Ureter (tissue), 1 donor: ENCODE data around the gene RNF112. TPM values are rescaled to one million over a fixed set of nuclear protein-coding genes. Genes with fewer than 3 reads are reported as not detected.

Experiments
- DNase-seq: peaks from one replicate; pipeline ENCODE4 v3.0.0-alpha.2; 2020; ENCODE audit warnings: low spot score
- total RNA-seq: library from RNA; stranded (reverse); gene quantifications from one replicate; pipeline ENCODE4 v1.2.4, GENCODE V29; 2023
- donor health status: DM: yes; HTN: yes; CAD: no.

The RNF112 gene
- total RNA-seq, 1 donor from 2014 or later = 20.7 TPM

- DNase-seq = peak; percentile 85
Measured at GRCh38 chr17:19447085-19447583, 36.1 kb downstream of the RNF112 start.

DNA sequence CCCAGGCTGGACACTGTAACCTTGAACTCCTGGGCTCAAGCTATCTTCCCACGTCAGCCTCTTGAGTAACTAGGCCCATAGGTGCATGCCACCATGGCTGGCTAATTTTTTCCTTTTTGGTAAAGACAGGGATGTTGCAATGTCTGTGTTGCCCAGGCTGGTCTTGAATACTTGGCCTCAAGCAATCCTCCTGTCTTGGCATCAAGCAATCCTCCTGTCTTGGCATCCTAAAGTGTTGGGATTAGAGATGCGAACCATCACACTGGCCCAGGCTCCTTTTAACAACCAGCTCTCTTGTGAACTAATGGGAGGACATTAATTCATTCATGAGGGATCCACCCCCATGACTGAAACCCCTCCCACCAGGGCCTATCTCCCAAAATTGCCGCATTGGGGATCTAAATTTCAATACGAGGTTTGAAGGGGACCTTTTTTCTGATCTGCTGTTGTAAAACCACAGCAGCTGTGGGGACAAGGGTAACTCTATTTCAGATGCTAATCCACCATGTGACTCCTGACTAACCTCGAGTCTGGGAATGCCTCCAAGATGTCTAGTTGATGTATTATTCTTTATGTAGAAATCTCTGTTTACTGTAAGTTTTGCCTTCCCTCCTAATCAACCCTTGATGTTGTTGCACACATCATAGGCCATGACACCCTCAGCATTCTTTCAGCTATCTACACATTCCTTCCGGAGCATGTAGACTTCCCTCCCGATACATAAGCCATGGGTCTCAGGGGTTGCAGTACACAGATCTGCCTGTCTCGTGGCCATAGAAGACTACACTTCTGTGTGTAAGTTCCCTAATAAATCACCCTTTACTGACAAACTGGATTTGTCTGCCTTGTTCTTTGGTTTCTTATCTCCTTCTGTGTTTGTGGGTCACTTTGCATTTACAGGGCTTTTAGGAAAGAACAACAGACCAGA lies 37.6 kb downstream of the RNF112 start:
- peak; percentile 70 for DNase-seq

DNA sequence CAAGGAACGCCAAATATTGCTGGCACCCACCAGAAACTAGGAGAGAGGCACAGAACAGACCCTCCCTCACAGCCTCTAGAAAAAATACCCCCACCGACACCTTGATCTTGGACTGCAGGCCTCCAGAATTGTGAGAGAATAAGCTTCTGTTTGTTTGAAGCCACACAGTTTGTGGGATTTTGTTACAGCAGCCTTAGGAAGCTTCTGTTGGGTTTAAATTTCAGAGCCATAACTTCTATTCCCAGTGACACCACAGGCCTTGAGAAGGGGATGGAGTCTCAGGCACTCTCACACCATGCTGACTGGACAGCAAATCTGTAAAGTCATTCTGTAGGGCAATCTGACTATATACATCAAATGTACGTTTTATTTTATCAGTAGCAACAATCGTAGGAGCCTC lies 38.6 kb downstream of the RNF112 start:
- no peak for DNase-seq

DNA sequence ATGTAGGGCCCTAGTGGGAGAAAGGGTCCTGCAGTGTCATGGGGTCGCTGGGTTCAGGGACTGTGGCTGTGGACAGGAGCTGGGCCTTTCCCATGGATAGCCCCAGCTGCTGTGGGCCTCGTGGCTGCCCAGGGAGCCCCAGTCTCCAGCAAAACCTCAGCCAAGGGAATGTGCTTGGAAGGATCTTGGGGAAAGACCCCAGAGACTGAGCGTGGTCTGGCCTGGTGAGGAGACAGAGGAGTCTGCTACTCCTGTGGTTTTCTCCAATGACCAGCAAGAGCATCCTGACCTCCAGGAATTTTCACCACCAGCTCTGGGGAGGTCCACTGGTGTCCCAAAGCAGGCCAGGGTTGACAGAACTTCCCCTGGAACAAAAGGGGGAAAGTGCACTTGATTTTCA lies 42.3 kb downstream of the RNF112 start:
- peak; percentile 14 for DNase-seq

GRCh38 chr17:19454074-19454473 lies 43.0 kb downstream of the RNF112 start:
- DNase-seq = peak; percentile 19

GRCh38 chr17:19456016-19456927 lies 45.2 kb downstream of the RNF112 start:
- peak; percentile 10 for DNase-seq

DNA sequence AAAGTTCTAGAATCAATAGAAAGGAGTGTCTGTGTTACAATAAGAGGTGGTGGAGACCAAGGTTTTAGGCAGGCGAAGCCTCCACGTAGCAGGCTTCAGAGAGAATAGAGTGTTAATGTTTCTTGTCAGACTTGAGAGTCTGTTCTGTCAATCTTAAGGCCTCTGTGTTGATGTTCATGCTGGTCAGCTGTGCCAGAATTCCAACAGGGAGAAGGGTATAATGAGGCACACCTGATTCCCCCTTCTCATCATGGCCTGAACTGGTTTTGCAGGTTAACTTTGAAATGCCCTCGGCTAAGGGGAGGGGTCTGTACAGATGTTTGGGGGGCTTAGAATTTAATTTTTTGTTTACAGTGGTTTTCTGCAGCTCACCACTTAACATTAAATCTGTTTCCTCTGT lies 46.0 kb downstream of the RNF112 start:
- no peak for DNase-seq

DNA sequence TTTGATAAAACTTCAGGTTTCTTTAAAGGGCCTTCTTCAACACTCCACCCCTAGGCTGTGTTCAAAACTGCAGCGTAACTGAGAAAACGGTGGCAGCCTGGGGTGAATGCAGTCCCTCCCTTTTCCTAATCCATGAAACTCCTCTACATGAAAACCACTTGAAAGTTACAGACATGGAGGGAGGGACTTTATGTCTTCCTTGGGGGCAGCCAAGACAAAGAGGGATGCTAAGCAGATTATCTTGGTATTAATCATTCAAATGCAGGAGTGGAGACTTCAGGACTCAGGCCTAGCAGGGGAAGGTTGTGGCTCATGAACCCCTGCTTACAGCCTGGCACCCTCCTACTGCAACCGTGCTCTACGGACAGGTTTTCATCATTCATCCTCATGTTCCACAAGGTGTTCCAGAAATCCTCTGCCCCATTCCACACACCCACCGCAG lies 46.8 kb downstream of the RNF112 start:
- DNase-seq = peak; percentile 29

- peak; percentile 18 for DNase-seq
Measured at GRCh38 chr17:19458481-19458880, 47.4 kb downstream of the RNF112 start.

- peak; percentile 10 for DNase-seq
Measured at GRCh38 chr17:19459018-19459655, 48.1 kb downstream of the RNF112 start.

DNA sequence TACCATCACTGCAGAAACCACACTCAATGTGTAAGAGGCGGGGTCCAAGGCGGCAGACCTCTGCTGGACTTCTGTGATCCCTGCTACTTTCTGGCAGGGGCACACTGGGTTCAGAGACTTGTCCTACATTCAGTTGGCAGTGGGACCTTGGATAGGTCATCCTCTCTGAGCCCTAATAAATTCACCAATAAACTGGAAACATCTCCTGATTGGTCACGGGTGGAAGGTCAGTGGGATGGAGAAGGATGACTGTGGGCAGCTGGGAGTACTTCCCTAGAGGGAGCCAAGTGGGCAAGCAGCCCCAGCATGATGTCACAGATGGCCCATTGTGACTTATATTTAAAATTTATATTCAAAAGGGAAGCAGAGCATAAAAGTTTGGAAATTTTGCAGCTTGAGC lies 49.7 kb downstream of the RNF112 start:
- DNase-seq = peak; percentile 50

GRCh38 chr17:19461116-19461515 lies 50.1 kb downstream of the RNF112 start:
- DNase-seq = peak; percentile 34

- DNase-seq = peak; percentile 36
Measured at GRCh38 chr17:19461681-19462080, 50.6 kb downstream of the RNF112 start.

DNA sequence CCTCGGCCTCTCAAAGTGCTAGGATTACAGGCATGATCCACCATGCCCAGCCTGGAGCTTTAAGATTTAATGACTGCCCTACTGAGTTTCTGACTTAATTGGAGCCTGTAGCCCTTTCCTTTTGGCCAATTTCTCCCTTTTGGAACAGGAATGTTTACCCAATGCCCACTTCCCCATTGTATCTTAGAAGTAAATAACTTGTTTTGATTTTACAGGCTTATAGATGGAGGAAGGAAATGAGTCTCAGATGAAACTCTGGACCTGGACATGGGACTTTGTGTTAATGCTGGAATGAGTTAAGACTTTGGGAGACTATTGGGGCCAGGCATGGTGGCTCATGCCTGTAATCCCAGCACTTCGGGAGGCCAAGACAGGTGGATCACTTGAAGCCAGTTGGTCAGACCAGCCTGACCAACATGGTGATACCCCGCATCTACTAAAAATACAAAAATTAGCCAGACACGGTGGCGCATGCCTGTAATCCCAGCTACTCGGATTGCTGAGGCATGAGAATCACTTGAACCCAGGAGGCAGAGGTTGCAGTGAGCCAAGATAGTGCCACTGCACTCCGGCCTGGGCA lies 51.5 kb downstream of the RNF112 start:
- peak; percentile 31 for DNase-seq

- DNase-seq = no peak
Measured at GRCh38 chr17:19464031-19465026, 53.3 kb downstream of the RNF112 start.

Other genes starting within 250 kb of the RNF112 start
- gene EPN2, start 173.9 kb upstream of the RNF112 start, total RNA-seq = 63.9 TPM
- gene B9D1, start 48.5 kb upstream of the RNF112 start, total RNA-seq = 22.7 TPM
- 30.6 TPM for gene MAPK7, start 32.7 kb upstream of the RNF112 start, total RNA-seq
- gene MFAP4, start 24.0 kb upstream of the RNF112 start, total RNA-seq = 119 TPM
- gene SLC47A1, start 122.6 kb downstream of the RNF112 start, total RNA-seq = 2.0 TPM
- 59.8 TPM for gene ALDH3A2, start 237.5 kb downstream of the RNF112 start, total RNA-seq